GM21717 (cell line): ENCODE data around the gene AFF1.
"Not testable (repeated sequence)": the region's sequence is repeated elsewhere in the genome, so short reads cannot be mapped to it uniquely, and the experiment has no call there.

ENCODE experiments used
- ATAC-seq: cut with Tn5 transposase; IDR thresholded peaks from one replicate; pipeline ENCODE4 v1.9.1; 2021; ENCODE audit warnings: mild to moderate bottlenecking, moderate library complexity; ENCODE audit not compliant: unreplicated experiment

Gene AFF1

DNA sequence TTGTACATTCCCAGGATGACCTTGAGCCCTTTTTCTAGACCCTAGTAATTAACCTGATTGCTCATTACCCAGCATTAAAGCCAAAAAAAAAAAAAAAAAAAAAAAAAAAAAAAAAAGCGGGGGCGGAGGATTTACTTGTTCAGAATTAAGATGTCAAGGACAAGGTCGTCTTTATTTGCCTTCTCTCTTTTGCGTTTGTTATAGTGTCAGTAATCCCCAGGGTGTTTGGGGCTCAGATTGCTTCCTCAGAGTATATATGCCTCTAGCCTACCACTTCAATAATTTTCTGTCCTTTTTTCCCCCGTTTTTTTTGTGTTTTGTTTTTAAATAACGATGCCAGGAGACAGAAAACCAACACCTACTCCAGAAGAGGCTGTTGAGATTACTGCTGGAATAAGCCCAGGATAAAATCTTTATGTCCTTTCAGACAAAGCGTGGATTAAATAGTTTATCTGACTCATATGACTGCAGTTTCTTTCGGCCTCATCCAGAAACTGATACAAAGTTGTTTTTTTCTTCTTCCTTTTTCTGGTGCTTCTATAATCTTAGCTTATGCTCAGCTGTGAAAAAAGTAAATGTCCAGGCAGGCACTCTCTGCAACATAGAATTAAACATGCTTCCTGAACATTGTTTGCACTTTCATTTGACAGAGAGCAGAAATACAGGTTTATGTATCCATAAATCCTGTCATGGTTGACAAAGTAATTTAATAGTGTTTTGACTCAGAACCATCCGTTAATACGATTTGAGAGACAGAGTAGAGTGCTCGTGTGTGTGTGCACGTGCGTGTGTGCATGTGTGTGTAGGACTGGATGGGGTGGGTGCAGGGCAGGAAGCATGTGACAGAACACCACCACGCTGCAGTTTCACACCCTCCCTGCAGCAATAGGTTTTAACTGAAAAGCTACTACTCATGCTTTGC is 138.6 kb downstream of the AFF1 start:
- peak; percentile 94 for ATAC-seq

DNA sequence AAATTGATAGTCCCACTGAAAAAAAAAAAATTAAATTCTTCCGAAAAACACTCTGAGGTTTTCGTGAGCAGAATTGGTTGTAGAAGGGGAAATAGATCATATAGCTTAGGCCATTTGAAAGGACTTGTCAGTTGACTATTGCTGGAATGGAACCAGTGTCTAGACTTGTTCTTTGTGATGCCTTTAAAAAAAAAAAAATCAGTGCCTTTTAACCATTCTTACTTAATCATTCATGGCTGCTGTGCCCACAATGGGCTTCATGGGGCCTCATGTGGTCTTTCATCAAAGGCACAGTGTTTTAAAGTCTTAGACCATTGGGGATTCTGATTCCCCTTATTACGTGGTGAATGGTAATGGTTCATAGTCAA is 139.3 kb downstream of the AFF1 start:
- ATAC-seq = no peak

DNA sequence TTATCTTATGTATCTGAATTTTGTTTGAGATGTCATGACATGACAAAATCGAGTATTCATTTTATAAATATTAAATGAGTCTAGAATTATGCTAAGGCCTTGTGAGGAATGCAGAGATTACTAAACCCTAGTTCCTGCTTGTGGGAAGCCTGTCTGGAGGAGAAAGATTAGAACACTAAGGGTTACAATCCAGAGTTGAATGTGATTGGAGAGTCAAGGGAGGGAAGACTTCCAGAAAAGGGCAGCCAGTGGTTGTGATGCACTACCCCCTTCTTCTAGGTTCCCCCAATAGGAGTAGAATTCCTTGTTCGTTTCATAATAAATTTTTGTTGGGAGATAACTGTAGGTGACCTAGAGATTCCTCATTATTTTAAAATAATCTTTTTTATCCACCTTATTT is 141.1 kb downstream of the AFF1 start:
- no peak for ATAC-seq

DNA sequence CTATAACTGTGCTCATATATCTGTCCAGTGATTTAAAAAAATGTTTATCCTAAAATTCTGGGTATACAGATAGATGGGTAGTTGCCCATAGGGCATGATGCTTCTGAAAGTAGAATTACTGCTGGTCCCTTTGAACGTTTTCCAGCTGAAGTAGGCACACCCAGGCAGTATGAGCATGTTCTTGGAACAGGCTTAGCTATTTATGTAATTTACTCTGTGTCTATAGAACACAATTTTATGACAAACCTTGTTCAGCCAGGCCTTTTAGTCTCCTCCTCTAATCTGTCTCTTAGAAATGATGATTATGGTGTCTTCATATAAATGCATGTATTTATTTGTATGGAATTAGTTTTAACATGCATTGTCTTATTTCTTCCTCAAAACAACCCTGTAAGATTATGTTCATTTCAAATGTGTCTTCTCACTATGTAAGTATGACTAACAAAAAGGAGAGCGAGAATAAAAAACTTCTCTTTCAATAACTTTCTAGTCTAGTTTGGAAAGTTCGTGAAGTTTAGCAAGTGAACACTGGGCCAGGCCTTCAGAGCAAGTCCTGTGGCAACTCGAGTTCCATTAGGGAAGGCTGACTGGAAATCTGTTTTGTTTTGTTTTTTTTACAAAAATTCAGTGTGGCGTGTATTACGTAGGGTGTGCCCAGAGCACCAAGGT is 142.0 kb downstream of the AFF1 start:
- no peak for ATAC-seq

DNA sequence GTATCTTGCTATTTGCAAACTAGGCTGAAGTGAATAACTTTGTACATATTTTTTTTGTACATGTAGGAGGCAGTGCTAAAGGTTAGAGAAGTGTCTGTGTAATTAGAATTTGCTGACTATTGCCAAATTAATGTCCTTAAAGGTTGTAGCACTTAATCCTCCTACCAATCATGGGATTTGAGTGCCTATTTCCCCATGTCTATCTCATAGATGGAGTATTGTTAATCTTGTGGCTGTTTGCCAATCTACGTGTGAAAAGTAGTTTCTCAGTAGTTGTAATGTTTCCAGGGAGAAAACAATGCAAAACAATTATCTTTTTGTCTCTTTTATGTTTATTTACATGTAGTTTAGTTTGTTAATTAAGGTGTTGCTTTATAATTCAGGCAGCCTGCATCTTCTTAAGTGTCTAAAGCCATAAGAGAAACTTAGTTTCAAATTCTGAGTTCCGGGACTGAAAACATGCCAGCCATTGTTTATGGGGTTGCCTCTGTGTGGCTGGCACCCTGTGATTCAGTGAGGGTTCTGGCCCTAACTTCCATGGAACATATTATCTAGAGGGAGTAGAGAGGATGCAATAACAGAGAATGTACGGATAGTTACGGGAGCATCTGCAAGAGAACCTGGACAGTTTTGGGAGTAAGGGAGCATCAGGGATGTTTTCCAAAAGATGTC is 143.2 kb downstream of the AFF1 start:
- no peak for ATAC-seq

DNA sequence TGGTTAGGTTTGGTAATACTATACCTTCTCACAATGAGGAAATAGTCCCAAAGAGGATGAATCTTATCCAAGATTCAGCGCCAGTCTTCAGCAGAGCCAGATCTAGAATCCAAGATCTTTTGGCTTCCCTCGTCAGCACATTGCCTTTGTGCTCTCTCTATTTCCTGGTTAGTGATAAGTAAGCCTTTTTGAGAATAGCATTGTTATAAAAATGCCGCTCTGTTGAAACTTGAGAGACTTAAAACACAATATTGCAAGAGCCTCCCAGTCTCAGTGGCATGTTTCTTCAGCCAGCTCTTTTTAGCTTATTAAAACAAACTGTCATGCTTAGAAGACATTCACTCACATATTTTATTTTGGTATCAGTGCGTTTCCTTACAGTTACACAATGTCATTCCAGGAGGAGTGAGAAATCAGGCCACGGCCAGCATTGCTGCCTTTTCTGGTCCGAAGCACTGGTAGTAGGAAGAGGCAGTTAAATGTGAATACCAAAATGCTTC is 144.2 kb downstream of the AFF1 start:
- no peak for ATAC-seq

DNA sequence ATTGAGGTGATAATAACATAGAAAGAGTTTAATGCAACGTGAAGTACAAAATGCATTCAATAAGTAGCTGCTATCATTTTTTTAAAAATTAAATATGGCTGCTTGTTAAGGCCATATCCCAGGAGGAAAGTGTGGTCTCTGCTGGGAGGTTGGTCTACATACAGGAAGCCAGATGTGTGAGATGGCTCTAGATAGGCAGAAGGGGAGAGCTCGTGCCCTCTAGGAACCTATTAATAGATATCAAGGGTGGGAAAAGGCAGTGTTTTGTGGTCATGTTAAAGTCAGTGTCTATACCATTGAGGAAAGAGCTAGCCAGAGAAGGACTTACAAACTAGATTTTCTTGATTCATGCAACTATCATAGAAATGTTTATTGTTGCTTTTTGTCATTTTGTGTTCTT is 145.2 kb downstream of the AFF1 start:
- no peak for ATAC-seq

DNA sequence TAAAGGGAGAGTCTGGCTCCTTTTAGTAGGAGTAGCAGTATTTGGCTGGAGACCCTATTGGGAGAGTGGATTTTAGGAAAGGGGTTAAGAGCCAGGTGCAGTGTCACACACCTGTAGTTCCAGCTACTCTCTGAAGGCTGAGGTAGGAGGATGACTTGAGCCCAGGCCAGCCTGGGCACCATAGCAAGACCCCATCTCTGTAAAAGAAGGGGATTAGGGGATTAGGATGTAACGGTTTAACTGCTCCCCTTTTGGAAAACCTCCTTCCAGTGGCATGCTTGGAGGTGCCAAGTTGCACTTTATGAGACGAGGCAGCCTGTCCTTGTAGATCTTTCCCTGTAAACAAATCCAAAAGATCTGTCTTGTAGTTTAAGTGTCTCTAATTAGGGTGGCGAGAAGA is 145.7 kb downstream of the AFF1 start:
- no peak for ATAC-seq

DNA sequence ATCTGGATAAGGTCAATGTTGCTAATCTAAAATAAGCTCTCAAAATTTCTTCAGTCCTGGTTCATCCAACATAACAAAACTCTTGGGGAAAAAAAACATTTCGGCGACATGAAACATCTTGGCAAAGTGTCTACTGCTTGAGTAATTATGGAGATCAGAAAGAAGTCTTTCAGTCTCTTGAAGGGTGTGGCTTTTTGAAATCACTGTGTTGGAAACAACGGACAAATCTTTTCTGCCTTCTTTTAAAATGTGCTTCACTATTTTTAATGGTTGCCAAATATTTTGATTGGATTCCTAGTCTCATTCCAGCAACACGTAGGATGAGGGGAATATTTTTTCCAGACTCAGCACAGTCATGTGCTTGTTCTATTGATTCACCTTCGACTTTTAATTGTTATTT is 147.0 kb downstream of the AFF1 start:
- ATAC-seq = no peak

DNA sequence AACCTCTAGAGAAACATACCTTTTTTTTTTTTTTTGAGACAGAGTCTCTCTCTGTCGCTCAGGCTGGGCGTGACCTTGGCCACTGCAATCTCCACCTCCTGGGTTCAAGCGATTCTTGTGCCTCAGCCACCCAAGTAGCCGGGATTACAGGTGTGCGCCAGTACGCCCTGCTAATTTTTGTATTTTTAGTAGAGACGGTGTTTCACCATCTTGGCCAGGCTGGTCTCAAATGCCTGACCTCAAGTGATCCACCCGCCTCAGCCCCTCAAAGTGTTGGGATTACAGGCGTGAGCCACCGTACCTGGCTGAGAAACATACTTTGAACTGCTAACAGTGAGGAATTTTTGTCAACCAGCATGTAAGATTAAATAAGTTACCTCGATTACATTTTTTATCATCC is 150.9 kb downstream of the AFF1 start:
- ATAC-seq = not testable (repeated sequence)

DNA sequence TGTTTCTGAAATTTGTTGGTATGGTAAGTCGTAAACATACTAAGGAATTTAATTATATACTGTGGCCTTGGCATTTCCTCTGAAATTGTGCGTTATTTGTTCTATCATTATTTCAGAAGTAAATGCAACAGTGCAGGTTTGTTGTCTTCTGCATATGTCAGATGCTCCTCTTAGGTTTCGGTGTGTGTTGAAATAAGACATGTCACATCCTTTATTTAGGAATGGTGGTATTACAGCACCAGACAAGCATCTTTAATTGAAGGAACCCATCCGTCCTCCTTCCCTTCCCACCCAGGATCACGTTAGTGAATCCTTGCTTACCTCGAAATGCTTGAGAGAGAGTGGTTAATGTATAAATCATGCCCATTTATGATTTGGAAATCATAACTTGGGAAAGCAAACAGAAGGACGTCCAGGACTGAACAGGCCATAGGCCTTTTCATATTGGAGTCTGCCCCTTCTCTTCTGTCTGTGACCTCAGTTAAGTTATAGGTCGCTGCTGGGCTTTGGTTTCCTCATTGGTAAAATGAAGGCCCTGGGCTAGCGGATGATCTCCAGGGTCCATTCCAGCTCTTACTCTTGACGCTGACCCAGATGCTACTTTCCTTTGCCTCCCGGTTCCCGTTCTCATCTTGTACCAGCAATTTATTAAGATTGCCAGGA is 151.5 kb downstream of the AFF1 start:
- ATAC-seq = no peak

DNA sequence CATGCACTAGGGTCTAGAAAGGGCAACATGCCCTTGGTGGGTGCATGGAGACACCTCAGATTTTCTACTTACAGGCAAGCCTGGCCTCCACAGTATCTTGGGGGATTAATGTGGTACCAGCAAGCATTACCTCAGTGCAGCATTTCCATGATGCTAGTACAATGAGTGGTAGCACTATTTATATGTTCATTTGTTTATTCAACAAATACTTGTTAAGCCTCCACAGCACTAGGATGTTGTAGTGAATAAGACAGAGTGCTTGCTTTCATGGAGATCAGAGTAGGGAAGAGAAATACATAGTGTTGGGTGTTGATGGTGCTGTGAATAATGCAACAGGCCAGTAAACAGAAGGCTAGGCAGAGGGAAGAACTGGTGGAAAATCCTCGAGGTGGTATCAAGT is 152.2 kb downstream of the AFF1 start:
- no peak for ATAC-seq

DNA sequence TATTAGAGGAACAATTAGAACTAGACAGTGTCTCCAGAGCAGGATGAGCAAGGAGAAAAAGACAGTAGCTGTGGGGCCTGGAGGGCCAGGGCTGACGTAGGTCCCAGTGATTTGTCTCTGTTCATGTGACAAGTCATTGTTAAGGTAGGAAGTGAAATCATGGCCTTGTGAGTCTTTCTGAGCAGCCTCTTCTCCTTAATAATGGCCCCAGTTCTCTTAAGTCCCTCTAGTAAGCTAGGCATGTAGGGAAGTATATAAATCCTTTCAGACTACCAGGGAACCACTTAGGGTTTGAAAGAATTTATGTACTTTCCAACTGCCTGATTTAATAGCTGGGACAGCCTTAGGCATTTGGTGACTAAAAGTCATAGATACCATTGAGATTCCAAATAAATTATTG is 152.6 kb downstream of the AFF1 start:
- no peak for ATAC-seq

DNA sequence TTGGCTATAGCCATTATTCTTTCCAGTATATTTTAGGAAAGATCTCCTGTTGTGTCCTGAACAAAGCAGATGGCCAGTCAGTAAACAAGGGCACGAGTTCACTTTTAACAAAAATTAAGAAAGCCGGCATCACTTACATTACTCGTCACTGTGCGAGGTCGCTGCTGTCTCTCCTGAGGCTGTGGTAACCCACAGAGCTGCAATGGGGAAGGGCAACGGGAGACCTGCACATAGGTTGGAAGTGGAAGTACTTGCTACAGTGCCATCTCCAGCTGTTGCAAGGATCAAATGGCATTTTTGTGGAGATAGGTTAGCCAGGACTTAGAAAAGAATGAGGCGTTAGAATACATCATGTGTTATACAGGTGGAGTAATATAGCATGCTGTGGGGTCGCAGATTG is 153.4 kb downstream of the AFF1 start:
- no peak for ATAC-seq

DNA sequence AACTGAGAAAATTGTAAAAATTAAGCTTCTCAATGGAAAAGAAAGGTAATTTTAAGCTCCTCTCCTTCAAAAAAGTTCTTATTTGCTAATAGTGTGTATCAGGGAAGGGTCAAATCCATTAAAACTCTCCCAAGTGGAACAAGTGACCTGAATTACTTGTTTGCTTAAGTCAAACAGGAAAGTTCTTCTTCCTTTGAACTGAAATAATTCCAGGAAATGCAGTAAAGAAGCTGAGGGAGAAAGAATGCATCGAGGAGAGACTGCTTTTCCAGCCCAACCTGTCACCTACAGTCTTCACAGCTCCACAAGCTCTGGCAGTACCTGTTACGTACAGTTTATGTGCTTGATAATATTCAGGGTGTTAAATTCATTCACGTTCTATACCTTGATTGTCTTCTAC is 154.6 kb downstream of the AFF1 start:
- ATAC-seq = no peak

DNA sequence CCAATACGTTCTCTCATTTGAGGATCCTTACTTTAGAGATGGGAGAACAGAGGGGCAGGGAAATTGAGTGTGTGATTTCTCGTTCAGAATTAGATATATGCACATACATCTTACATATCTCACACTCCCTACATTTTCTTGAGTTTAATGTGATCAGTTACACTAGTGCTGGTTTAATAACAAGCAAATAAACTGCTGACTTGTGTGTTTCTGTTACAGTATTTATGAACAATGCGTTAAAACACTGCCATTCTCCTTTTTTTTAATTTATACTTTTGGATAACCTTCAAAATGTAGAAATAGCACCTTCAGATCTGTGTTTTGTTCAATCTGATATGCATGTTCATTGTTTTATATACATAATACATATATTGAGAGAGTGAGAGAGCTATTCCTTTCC is 155.5 kb downstream of the AFF1 start:
- no peak for ATAC-seq

DNA sequence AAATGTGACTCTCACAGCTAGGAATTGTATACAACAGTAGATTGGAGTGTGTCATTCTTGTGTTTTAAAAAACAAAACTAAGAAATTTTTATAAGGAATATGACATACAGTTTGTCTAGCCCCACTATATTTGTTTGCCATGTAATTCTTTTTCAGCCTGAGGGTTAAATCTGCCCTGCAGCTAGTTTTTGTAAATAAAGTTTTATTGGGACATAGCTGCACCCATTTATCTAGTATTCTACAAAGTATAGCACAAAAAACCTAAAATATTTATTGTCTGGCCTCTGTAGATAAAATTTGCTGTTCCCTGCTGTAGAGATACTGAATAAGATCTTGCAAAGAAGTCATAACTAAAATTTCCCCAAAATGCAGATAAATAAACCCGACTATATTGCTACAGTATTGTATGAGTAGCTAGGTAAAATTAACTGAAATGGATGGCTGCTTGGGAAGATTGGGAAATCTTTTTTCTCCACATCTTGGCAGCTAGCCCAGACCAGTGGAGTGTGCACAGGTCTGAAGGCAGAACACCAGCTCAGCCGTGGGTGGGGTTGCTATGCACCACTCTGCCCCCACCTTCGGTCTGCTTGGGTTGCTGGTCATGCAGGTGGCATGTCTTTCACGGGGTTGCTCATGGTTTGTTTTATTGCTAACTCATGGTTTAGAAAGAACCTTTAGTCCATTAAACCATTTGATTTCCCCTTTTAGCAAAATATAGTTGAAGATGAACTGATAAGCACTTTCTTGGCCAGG is 157.8 kb downstream of the AFF1 start:
- peak; percentile 46 for ATAC-seq

DNA sequence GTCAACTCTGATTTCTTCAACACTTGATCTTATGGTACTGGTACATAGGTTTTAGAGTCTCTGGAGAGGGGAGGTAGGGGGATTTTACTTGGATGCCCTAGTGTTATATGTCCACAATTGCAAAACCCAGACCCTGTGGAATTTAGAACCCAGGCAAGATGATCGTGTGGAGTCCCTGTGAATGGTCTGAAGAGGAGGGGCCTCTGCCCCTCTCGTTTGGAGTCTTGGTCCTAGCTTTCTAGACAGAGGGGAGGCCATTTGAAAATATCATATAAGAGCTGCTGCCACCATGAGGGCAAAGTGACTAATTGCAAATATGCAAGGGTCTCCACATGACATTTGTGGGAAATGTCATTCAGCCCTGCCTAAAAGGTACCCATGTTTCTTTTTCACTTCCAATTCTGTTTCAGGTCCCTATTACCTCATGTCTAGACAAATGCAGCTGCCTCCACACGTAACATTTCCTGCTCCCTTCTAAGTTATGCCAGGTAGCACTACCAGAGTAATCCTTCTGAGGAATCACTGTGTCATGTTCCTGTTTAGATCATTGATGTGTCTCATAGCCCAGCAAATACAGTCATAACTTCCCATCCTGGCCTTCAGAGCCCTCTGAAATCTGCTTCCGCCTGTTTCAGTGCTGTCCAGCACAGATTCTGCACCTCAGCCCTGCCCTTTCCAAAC is 158.8 kb downstream of the AFF1 start:
- peak; percentile 75 for ATAC-seq

DNA sequence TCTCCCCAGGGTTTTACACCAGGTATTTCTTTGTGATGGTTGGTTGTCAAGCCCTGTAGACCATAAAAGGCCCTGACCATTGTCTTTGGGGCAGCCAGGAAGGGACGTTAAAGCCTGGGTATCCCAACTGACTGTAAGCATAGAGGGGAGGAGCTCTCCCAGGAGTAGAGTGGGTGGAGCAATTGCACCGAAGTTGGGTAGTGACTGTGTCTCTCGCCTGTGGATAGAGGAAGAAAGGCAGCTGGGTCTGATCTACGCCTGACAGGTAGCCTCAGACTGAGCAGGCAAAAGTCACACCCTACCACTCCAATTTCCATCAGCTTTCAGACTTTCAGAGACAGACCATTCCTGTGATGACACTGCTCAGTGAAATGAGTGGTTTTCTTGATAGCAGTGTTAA is 162.3 kb downstream of the AFF1 start:
- no peak for ATAC-seq

DNA sequence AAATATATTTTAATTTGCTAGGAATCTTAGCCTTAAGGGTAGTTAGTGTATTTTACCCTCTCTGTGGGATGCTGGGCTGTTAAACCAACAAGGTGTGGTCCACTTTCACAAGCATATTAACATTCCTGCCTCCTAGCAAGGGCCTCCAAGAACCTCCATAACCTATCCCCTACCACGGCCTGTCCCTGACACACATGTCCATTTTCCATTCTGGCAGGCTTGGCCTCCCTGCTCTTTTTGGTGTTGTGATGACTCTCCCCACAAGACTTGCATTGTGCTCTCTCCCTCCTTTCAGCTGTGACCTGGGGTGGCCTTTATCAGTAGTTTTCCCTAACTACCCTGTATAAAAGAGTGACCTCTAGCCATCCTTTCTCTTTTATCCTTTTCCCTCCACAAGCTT is 165.4 kb downstream of the AFF1 start:
- ATAC-seq = no peak
